Measurements from ENCODE around the gene GRK5. TPM values are rescaled to one million over a fixed set of nuclear protein-coding genes. Genes with fewer than 3 reads are reported as not detected.

GRK5 gene
- total and polyA plus RNA-seq, 9 of the 15 experiments (the other 6 are each of a cell fraction or from before 2014, with no cell fraction given): 0.46 to 0.83 (median 0.67) TPM; not detected in 2

- Histone ChIP-seq H3K4me3 (no peak overlapping the region), H3K27ac (ENCODE audit: extremely low read depth, low read depth, low read length) (no peak overlapping the region), H3K36me3 (ENCODE audit: control insufficient read depth, insufficient read depth, low read length) (no peaks in the 10 kb centered on the region), H3K27me3 (ENCODE audit: control insufficient read depth in 2 of 2, insufficient read depth in 2 of 2, low read length in 2 of 2) (peaks cover 5 to 41% of the 10 kb centered on the region in 2 experiments), H3K9me1 (ENCODE audit: control insufficient read depth, insufficient read depth, low read length) (no peaks in the 10 kb centered on the region), H4K20me1 (replicated peaks; ENCODE audit: control insufficient read depth, insufficient read depth, low read length) (no peaks in the 10 kb centered on the region), H3K9ac (ENCODE audit: insufficient read depth in 1 of 2, low read depth in 2 of 2, low read length in 2 of 2) (no peak overlapping the region), H3K4me2 (ENCODE audit: insufficient read depth, low read length) (no peak overlapping the region), H2AFZ (ENCODE audit: low read depth, low read length) (no peak overlapping the region), H3K4me1 (replicated peaks in 1 of 2; ENCODE audit: control insufficient read depth in 2 of 2, insufficient read depth in 2 of 2, low read length in 2 of 2) (no peaks in the 10 kb centered on the region; a peak in 1 of 5 replicates), H3K9me3 (replicated peaks; ENCODE audit: control insufficient read depth, insufficient read depth, low read depth, low read length) (peaks cover 3% of the 10 kb centered on the region), H3K79me2 (ENCODE audit: control insufficient read depth, insufficient read depth, low read length) (no peaks in the 10 kb centered on the region)
- DNase-seq (ENCODE audit: extremely low read depth in 1 of 4, low spot score in 3 of 4): no peak
- CTCF ChIA-PET (ENCODE audit: low intra/inter-chr PET ratio): no interaction called here
- TF ChIP-seq TFE3 (CRISPR knock-in tag; IDR thresholded peaks at IDR 0.05) (peak; percentile 45; the same call in 1 of the 2 replicates), ZNF507 (tag; conservative IDR thresholded peaks at IDR 0.05) (no peak)
- no peak for FAIRE-seq
- intact Hi-C loops (cut with micrococcal nuclease): no loop called here
- POLR2A ChIA-PET: interaction anchor here (0.6 kb wide), 1 partner anchor 10 kb away, joined by 4 read pairs; no protein-coding TSS in a partner anchor
- in situ Hi-C loops (cut with MboI): no loop called here
- BruUV-seq (replicated peaks): no TSS peak
- ATAC-seq: no peak
- WGBS (ENCODE audit: insufficient coverage, low coverage, missing lambda C conversion rate): 1% methylated on average over 8 of the region's 8 CpGs
These were observed 270.9 kb downstream of the GRK5 start for GRCh38 chr10:119478111-119478802.

GRCh38 chr10:119478811-119479341, 271.5 kb downstream of the GRK5 start:
- no peak overlapping the region for H3K27ac ChIP-seq (ENCODE audit: extremely low read depth, low read depth, low read length)
- H4K20me1 ChIP-seq (replicated peaks; ENCODE audit: control insufficient read depth, insufficient read depth, low read length): no peaks in the 10 kb centered on the region
- DNase-seq (ENCODE audit: extremely low read depth in 1 of 4, low spot score in 3 of 4): no peak
- no peak overlapping the region for H3K9ac ChIP-seq (ENCODE audit: insufficient read depth in 1 of 2, low read depth in 2 of 2, low read length in 2 of 2)
- no peak overlapping the region for H3K4me3 ChIP-seq
- intact Hi-C loops (cut with micrococcal nuclease): no loop called here
- H3K9me3 ChIP-seq (replicated peaks; ENCODE audit: control insufficient read depth, insufficient read depth, low read depth, low read length): peaks cover 3% of the 10 kb centered on the region
- no peak overlapping the region for H3K4me2 ChIP-seq (ENCODE audit: insufficient read depth, low read length)
- no peak overlapping the region for H2AFZ ChIP-seq (ENCODE audit: low read depth, low read length)
- ATAC-seq: no peak
- CTCF ChIA-PET (ENCODE audit: low intra/inter-chr PET ratio): no interaction called here
- in situ Hi-C loops (cut with MboI): no loop called here
- H3K9me1 ChIP-seq (ENCODE audit: control insufficient read depth, insufficient read depth, low read length): no peaks in the 10 kb centered on the region
- no peaks in the 10 kb centered on the region; a peak in 1 of 5 replicates for H3K4me1 ChIP-seq (replicated peaks in 1 of 2; ENCODE audit: control insufficient read depth in 2 of 2, insufficient read depth in 2 of 2, low read length in 2 of 2)
- POLR2A ChIA-PET: no interaction called here
- WGBS (ENCODE audit: insufficient coverage, low coverage, missing lambda C conversion rate): 0% methylated on average over 4 of the region's 6 CpGs
- no peak for FAIRE-seq
- no peaks in the 10 kb centered on the region for H3K36me3 ChIP-seq (ENCODE audit: control insufficient read depth, insufficient read depth, low read length)
- no TSS peak for BruUV-seq (replicated peaks)
- no peaks in the 10 kb centered on the region for H3K79me2 ChIP-seq (ENCODE audit: control insufficient read depth, insufficient read depth, low read length)
- peaks cover 5 to 39% of the 10 kb centered on the region in 2 experiments for H3K27me3 ChIP-seq (ENCODE audit: control insufficient read depth in 2 of 2, insufficient read depth in 2 of 2, low read length in 2 of 2)
- TF ChIP-seq REST (IDR thresholded peaks at IDR 0.05; ENCODE audit: borderline replicate concordance) (no peak), REST (CRISPR knock-in tag; IDR thresholded peaks at IDR 0.05; ENCODE audit: low read depth) (no peak), JUNB (CRISPR knock-in tag; conservative IDR thresholded peaks at IDR 0.05) (no peak)

Measured in K562 (cell line).